PC-9 (cell line): Measurements from ENCODE around the gene DERL2. TPM values are rescaled to one million over a fixed set of nuclear protein-coding genes. Genes with fewer than 3 reads are reported as not detected.
"Not testable (repeated sequence)": the region's sequence is repeated elsewhere in the genome, so short reads cannot be mapped to it uniquely, and the experiment has no call there.

Experiments
- BruUV-seq: library from RNA; stranded (reverse); fragments of 400-500 nt; replicated peaks from 2 replicates; lab custom pipeline; 2021; lab: Mats Ljungman, UMichigan
- CTCF ChIA-PET: fragments of 300-600 bp; sonication (Branson Sonifier 250); formaldehyde crosslinking; loops from one replicate; lab custom pipeline; 2022; ENCODE audit warnings: antibody characterized with exemption; lab: Charles Lee
- POLR2A ChIA-PET: fragments of 300-600 bp; sonication (Branson Sonifier 250); formaldehyde crosslinking; loops from one replicate; lab custom pipeline; 2022; ENCODE audit warnings: antibody characterized with exemption; ENCODE audit not compliant: unreplicated experiment; lab: Charles Lee
- DNase-seq, 2 experiments: peaks; one replicate each; pipeline versions ENCODE4 v3.0.0 to v3.0.0-alpha.2; 2015 to 2022; ENCODE audit warnings: mixed read lengths in 1 of 2
- H2AFZ ChIP-seq: fragments of 200-600 bp; sonication (generic); 2 replicates; pipeline ENCODE4 v1.8.1; 2017; ENCODE audit warnings: antibody characterized with exemption
- H3F3A ChIP-seq: fragments of 200-600 bp; sonication (generic); 2 replicates; pipeline ENCODE4 v1.8.1; 2017; ENCODE audit warnings: antibody characterized with exemption, mild to moderate bottlenecking, low read depth; ENCODE audit not compliant: insufficient read depth
- H3K27ac ChIP-seq: fragments of 200-600 bp; sonication (generic); 2 replicates; pipeline ENCODE4 v1.6.1; 2016; ENCODE audit warnings: mixed run types
- H3K27me3 ChIP-seq: fragments of 200-600 bp; sonication (generic); 2 replicates; pipeline ENCODE4 v1.6.1; 2016; ENCODE audit warnings: low read depth, mixed run types; ENCODE audit not compliant: insufficient read depth
- H3K36me3 ChIP-seq: fragments of 200-600 bp; sonication (generic); 2 replicates; pipeline ENCODE4 v1.6.1; 2016; ENCODE audit warnings: low read depth, mixed run types
- H3K4me1 ChIP-seq: fragments of 200-600 bp; sonication (generic); replicated peaks from 2 replicates; pipeline ENCODE4 v1.6.1; 2016; ENCODE audit warnings: mixed run types; ENCODE audit not compliant: insufficient read depth
- H3K4me2 ChIP-seq: fragments of 200-600 bp; sonication (generic); 2 replicates; pipeline ENCODE4 v1.6.1; 2017; ENCODE audit warnings: mixed run types
- H3K4me3 ChIP-seq: fragments of 200-600 bp; sonication (generic); 2 replicates; pipeline ENCODE4 v1.6.1; 2016; ENCODE audit warnings: mixed run types
- H3K79me2 ChIP-seq: fragments of 200-600 bp; sonication (generic); 2 replicates; pipeline ENCODE4 v1.6.1; 2017; ENCODE audit warnings: low read depth, mixed run types
- H3K9me2 ChIP-seq: fragments of 200-600 bp; sonication (generic); 2 replicates; pipeline ENCODE4 v1.8.1; 2017; ENCODE audit warnings: mild to moderate bottlenecking; ENCODE audit not compliant: insufficient read depth
- H3K9me3 ChIP-seq: fragments of 200-600 bp; sonication (generic); 2 replicates; pipeline ENCODE4 v1.8.1; 2016; ENCODE audit warnings: low read depth; ENCODE audit not compliant: insufficient read depth
- H4K20me1 ChIP-seq: fragments of 200-600 bp; sonication (generic); 2 replicates; pipeline ENCODE4 v1.8.1; 2017; ENCODE audit not compliant: insufficient read depth
- CTCF ChIP-seq: fragments of 200-600 bp; sonication (generic); conservative IDR thresholded peaks from 2 replicates; pipeline ENCODE4 v1.6.1; 2017; ENCODE audit warnings: mixed run types, antibody characterized with exemption, mild to moderate bottlenecking, moderate library complexity
- EZH2 ChIP-seq: fragments of 200-600 bp; sonication (generic); IDR thresholded peaks from 2 replicates; pipeline ENCODE4 v1.8.0; 2017; ENCODE audit warnings: antibody characterized with exemption, low read depth
- intact Hi-C: fragments of 100-400 bp; cut with micrococcal nuclease; formaldehyde crosslinking; loops from one replicate; pipeline ENCODE4 v1.10.0; 2022; ENCODE audit not compliant: unreplicated experiment
- total RNA-seq: library from RNA; stranded (reverse); gene quantifications from 2 replicates; pipeline ENCODE4 v1.2.3, GENCODE V29; 2021

Gene DERL2
- total RNA-seq, 1 experiment from 2014 or later: 71.1 TPM

- peaks cover 18% of the 10 kb centered on the region for H3K4me1 ChIP-seq
- TF ChIP-seq EZH2: no peak
- no peak for TF ChIP-seq CTCF
- peaks cover 69% of the 10 kb centered on the region for H3F3A ChIP-seq
- intact Hi-C loops: no loop called here
- no peak overlapping the region; the same call in 1 of the 2 replicates for H3K27ac ChIP-seq
- ChIA-PET CTCF (no interaction called here), POLR2A (no interaction called here)
- no peaks in the 10 kb centered on the region for H3K9me2 ChIP-seq
- no peak overlapping the region for H2AFZ ChIP-seq
- BruUV-seq: no TSS peak
- H3K27me3 ChIP-seq: no peaks in the 10 kb centered on the region
- peaks cover 46% of the 10 kb centered on the region for H3K79me2 ChIP-seq
- DNase-seq: no peak
- no peak overlapping the region for H3K4me2 ChIP-seq
- peaks cover 45% of the 10 kb centered on the region for H3K36me3 ChIP-seq
- peaks cover 35% of the 10 kb centered on the region for H4K20me1 ChIP-seq
- no peaks in the 10 kb centered on the region for H3K9me3 ChIP-seq
- no peak overlapping the region for H3K4me3 ChIP-seq
These were observed 51.0 kb downstream of the DERL2 start for GRCh38 chr17:5434984-5435383.

DNA sequence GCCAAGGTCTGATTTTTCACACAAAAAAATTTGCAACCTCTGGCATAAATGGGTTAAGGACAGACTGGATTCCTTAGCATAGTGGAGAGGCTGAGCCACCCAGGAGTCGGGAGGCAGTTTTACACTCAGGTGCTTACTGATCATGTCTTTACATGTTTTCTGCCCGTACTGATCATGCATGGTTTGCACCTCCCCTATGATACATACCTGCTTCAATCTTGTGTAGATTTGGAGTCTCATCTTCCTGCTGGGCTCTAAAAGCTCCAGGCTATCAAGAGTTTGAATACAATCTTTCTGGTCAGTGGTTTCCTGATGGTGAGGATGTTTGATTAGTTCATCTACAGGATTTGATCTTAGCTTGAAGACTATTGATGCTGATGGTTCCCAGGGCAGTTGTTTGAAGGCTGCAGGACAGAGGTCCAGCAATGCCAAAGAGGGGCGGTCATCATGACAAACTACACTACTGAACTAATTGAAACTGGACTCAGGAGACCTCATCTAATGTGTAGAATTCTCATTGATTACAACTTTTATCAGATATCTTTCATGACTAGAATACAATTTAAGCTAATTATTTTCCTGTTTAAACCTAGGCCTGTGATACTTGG is 53.9 kb downstream of the DERL2 start:
- Histone ChIP-seq H3K27ac (peak overlapping the region; percentile 23; the same call in 1 of the 2 replicates), H3K9me2 (no peaks in the 10 kb centered on the region), H3K27me3 (no peaks in the 10 kb centered on the region), H4K20me1 (peaks cover 35% of the 10 kb centered on the region), H3K36me3 (peaks cover 56% of the 10 kb centered on the region), H3K4me1 (peaks cover 10% of the 10 kb centered on the region; the same call in 1 of the 2 replicates), H3F3A (peaks cover 73% of the 10 kb centered on the region), H3K4me3 (no peak overlapping the region), H2AFZ (no peak overlapping the region), H3K79me2 (peaks cover 27% of the 10 kb centered on the region), H3K9me3 (no peaks in the 10 kb centered on the region), H3K4me2 (no peak overlapping the region)
- no TSS peak for BruUV-seq
- intact Hi-C loops: no loop called here
- DNase-seq: no peak
- CTCF ChIA-PET: no interaction called here
- TF ChIP-seq EZH2: no peak
- no peak for TF ChIP-seq CTCF
- POLR2A ChIA-PET: interaction anchor here (0.5 to 0.8 kb wide), 2 partner anchors 9 to 10 kb away, joined by 3 to 39 read pairs; no protein-coding TSS in a partner anchor

- H3K4me3 ChIP-seq, H2AFZ ChIP-seq, H3K4me2 ChIP-seq, H3K9me3 ChIP-seq, H3K9me2 ChIP-seq, BruUV-seq, DNase-seq, H3K27ac ChIP-seq, intact Hi-C loops, H3K27me3 ChIP-seq, H3K4me1 ChIP-seq: not testable (repeated sequence)
- peaks cover 50% of the 10 kb centered on the region for H3K36me3 ChIP-seq
- peaks cover 66% of the 10 kb centered on the region for H3F3A ChIP-seq
- H4K20me1 ChIP-seq: peaks cover 29% of the 10 kb centered on the region
- H3K79me2 ChIP-seq: peaks cover 19% of the 10 kb centered on the region
- ChIA-PET CTCF (interaction anchor here (1.0 kb wide), 1 partner anchor 8 kb away, joined by 4 read pairs; the partner anchor contains the start of gene C1QBP), POLR2A (interaction anchor here (0.6 kb wide), 2 partner anchors 10 to 21 kb away, joined by 10 to 14 read pairs; no protein-coding TSS in a partner anchor)
These were observed 54.7 kb downstream of the DERL2 start for GRCh38 chr17:5431234-5431633.
